HG02678 (cell line): ENCODE data around the gene QKI.
"Not testable (repeated sequence)": the region's sequence is repeated elsewhere in the genome, so short reads cannot be mapped to it uniquely, and the experiment has no call there.

ENCODE experiments used
- ATAC-seq: cut with Tn5 transposase; IDR thresholded peaks from one replicate; pipeline ENCODE4 v1.9.1; 2021; ENCODE audit warnings: mild to moderate bottlenecking, moderate library complexity; ENCODE audit not compliant: unreplicated experiment

The QKI gene

GRCh38 chr6:163572612-163573011 is 158.1 kb downstream of the QKI start:
- no peak for ATAC-seq

DNA sequence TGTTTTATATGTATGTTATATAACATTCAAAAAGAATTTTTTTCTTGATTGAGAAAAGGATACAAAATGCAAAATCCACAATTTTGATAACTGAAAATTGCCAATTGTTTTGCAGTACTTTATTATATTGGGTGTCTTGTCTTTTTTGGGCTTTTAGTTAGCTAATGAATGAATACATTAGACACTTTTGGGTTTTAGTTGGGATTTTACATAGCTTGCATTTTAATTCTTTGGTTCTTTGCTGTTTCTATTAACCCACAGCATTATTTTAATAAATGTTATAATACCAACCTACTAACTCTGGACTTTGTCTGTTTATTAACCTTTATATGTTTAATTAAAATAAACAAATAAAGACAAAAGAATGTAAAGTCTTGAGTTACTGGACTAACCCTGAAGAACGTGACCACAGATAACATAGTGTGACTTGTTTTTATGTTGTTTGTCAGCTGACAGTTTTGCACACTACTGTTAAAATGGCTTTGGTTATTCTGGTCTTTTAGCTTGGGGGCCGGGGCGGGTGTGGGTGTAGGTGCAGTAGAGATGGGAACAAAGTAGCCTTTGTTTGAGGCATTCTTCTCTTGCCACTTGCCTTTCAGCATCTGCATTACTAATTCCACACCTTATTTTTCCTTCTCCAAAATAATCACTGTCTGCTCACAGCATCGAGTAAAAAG is 159.1 kb downstream of the QKI start:
- ATAC-seq = no peak

GRCh38 chr6:163576114-163576513 is 161.6 kb downstream of the QKI start:
- no peak for ATAC-seq

DNA sequence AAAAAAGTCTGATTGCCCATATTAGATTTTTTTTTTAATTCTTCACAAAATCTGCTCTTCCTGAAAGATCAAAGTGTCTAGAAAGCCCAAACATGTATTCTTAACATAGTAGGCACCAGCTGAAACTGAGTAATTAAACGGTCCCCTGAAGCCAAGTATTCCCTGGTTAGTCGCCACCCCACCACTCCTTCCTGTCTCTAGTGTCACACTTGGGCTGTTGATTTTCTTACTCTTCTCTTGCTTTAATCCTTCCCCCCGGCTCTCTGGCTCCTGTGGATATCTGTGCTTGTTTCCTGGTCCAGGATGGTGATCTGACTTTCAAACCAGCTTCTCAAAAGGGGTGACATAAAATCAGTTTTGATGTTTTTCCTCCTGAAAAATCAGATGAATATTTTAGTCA is 162.9 kb downstream of the QKI start:
- ATAC-seq = no peak

- no peak for ATAC-seq
These were observed 164.8 kb downstream of the QKI start for GRCh38 chr6:163579111-163579879.

GRCh38 chr6:163579880-163580295 is 165.4 kb downstream of the QKI start:
- no peak for ATAC-seq

GRCh38 chr6:163580311-163581030 is 166.0 kb downstream of the QKI start:
- ATAC-seq = no peak

DNA sequence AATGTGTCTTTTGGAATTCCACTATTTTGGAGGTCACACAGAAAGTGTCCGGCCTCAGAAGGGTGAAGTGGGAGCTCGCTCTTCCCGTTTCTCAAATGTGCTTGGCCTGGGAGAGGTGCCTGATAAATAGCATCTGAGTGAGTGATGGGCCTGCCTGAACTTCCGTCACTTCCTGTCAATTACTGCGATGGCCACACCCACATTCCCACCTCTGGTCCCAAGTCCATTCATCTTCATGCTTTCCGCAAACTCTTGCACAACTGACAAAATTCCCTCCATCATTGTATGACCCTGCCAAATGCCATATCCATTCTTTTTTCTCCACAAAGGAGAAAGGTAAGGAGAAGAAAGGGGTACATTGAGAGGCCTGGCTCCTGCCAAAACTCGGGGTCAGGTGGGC is 169.0 kb downstream of the QKI start:
- ATAC-seq = no peak

DNA sequence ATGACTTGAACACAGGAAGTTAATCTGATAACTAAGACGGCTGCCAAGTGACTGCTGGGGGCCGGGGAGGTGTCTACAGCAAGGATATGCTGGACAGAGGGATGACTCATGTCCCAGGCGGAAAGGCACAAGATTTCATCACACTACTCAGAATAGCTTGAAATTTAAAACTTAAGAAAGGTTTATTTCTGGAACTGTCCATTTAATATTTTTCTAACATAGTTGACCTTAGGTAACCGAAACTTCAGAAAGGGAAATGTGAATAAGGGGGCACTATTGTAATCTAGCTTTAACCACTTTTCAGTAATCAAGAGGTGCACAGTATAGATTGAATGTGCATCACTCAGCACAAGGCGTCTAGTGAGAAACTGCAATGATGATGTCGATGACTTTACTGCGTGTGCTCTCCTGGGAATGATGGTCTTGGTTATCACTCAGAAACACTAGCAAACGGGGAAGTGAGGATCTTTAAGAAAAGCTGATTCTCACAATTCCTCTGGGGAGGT is 171.5 kb downstream of the QKI start:
- no peak for ATAC-seq

- ATAC-seq = no peak
These were observed 172.4 kb downstream of the QKI start for GRCh38 chr6:163586888-163587287.

DNA sequence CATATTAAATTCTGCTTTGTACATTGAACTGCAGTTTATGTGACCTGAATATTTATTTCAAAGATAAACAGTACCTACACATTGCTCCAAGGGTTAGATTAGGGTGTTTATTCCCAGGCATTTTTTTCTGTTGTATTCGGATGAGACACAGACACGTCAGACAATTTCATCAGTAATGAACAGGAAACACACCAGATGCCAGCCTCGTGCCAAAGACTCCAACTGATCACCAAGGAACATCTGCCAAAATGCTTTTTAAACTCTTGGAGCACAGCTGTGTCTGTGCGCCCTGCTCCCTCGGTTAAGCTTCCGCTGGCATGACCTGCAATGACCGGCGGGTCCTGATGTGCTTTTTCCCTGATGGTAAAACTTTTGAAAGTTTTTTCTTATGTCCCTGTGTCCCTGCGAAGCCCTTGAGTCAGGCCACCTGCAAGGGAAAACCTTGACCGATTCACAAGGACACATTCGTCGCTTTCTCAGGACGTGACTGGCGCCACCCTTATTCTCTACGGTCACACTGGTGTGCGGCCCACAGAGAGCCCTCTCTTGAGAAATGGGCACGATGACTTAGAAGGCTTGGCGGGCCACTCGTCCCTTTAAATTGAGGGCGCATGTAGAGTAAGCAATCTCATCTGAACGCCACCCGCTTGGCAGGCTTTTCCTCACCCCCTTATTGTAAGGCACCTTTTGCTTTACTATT is 173.9 kb downstream of the QKI start:
- ATAC-seq = no peak

DNA sequence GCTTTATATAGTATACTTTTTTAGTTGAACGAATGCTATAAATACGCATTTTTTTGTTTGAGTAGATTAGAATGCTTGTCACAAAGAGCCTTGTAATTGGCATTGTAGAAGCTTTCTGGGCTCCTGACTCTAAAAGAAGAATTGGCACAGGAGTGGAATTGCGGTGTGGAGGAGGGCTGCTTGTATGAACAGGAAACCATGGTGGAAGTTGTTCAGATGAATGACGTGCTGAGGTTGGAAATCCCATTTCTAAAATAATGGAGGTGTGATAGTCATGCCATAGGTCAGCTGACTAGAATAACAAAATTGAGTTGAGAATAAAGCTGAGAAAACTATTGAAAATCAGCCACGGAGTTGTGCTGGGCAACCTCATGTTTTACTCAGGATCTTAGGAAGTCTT is 174.9 kb downstream of the QKI start:
- ATAC-seq = no peak

DNA sequence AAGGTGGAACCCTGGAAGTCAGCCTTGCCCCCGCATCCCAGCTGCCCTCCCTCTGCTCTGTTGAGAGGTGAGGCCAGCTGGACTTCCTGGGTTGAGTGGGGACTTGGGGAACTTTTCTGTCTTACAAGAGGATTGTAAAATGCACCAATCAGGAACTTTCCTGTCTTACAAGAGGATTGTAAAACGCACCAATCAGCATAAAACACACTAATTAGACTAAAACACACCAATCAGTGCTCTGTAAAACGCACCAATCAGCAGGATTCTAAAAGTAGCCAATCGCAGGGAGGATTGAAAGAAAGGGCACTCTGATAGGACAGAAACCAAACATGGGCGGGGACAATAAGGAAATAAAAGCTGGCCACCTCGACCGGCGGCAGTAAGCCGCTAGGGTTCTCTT is 175.6 kb downstream of the QKI start:
- ATAC-seq = not testable (repeated sequence)

DNA sequence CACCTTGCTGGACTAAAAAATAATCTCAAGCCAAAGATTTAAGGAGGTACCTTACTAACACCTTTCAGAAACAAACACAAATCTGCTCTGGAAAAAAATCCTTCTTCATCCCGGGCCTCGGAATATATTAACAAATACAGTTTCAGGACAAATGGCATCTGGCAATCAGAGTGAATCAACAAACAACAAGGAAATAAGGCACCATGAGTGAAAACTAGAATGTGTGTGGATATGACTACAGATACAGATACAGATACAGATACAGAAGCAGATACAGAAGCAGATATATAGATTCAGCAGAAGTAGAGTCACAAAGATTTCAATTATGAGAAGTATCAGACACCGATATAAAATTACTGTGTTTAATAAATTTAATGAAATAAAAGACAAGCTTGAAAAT is 178.4 kb downstream of the QKI start:
- ATAC-seq = no peak

DNA sequence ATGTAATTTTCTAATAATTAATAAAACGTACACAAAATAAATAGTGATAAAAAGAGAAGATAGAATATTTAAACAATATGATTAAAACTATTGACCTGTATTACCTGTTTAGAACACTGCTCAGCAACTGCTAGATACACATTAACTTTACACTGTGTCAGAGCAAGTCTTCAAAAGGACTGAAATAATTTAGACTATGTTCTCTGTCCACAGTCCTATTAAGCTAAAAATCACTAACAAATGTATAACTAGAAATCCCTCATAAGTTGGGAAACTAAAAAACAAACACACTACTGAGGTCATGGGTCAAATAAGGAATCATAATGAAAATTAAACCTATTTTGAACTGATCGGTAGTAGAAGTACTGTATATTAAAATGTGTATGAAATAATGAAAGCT is 181.7 kb downstream of the QKI start:
- no peak for ATAC-seq

DNA sequence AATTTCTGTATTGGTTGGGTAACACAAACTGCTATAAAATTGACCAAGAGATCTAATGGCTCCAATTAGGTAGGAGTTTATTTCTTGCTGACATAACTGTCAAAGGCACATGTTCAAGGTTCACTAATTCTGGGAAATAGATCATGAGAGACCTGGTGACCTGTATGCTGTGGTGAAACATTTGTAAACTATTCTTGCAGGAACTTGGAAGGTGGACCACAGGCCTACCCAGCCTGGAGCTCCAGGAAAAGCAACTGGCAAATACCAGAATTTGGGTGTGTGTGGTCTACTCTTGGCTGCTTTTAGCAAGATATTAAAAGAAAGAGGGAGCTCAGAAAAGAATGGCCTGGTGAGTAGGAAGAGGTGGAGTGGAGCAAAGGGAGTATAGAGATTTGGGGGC is 184.6 kb downstream of the QKI start:
- no peak for ATAC-seq

GRCh38 chr6:163599684-163600083 is 185.2 kb downstream of the QKI start:
- ATAC-seq = no peak

DNA sequence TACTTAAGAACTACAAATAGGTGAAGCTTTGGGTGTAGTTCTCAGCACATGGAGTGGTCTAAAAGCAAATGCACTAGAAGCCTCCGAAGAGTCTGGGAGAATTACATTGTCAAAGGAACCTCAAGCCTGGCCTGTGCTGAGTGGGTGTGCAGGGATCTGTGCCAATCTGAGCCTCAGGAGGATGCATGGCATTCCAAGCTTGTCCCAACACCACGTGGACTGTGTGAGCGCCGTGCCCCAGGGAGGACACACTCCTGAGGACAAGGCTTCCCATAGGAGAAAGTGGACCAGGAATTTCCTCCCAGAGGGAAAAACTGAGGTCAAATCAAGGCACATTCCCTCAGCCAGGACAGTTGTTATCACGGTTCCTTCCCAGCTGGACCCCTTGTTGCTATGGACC is 185.8 kb downstream of the QKI start:
- ATAC-seq = no peak

DNA sequence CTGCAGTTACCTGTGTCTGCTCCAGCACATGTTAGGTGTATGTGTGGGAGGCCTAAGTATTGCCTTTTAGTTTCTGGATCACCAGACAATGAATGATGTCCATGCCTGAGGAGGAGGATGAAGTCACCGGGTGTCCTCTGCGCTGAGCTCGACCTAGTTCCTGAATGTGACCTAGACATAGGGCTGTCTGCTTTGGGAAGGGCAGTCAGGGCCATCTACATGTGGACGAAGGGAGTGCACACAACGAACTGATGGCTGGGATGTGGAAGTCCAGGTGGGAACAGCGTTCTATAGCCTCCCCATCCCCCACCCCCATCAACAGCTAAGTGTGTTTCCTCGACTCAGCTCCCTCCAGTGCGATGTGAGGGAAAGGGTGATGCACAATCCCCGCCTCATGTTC is 186.3 kb downstream of the QKI start:
- no peak for ATAC-seq

- no peak for ATAC-seq
These were observed 188.3 kb downstream of the QKI start for GRCh38 chr6:163602851-163603250.

GRCh38 chr6:163603395-163603794 is 188.9 kb downstream of the QKI start:
- no peak for ATAC-seq
